GM18517 (cell line): ENCODE data around the gene EEIG1.

Experiments
- ATAC-seq: cut with Tn5 transposase; IDR thresholded peaks from one replicate; pipeline ENCODE4 v1.9.1; 2021; ENCODE audit warnings: mild to moderate bottlenecking, moderate library complexity; ENCODE audit not compliant: unreplicated experiment

The EEIG1 gene

DNA sequence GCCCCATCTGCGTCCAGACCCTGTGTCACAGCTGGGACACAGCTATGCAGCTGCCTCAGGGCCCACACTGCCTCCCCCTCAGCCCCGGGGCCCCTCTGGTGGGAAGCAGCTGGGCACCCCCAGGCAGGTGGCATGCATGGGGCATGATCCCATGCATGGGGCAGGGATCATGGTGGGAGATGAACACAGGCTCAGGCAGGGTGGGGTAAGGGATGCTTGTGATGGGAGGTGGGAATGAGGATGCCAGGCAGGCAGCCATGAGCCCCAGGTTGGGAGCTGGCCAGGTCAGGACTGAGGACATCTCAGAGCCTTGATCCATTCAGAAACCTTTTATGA is 19.7 kb downstream of the EEIG1 start:
- no peak for ATAC-seq

DNA sequence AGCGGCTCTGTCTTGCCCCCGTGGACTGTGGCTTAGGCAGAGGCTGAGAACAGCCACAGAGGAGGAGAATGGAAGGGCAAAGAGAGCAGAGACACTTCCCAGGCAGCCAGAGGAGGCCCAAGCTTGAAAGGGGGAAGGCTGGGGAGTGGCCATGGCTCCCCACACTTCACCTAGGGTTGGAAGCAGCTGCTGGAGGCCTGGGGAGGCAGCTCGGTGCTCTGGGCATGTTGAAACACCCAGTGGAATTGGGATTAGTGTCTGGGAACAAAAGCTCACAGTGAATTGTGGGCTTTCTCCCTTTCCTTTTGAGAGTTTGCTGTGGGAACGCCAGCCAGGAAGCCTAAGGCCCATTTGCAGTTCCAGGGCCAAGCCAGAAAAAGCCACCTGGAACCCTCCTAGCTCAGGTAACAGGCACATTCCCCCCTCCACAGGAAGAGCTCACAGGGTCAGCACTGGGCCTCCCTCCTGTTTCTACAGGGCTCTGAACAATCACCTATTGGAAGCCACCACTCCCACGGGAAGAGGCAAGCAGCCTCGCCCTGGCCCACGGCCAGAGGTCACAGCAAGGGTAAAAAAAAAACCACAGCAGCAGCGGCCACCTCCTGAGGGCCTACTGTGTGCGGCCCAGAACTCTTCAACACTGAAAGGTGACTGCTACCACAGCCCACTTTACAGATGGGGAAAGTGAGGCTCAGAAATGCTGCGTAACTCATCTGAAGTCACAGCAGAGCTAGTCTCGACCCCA is 20.2 kb downstream of the EEIG1 start:
- ATAC-seq: no peak

DNA sequence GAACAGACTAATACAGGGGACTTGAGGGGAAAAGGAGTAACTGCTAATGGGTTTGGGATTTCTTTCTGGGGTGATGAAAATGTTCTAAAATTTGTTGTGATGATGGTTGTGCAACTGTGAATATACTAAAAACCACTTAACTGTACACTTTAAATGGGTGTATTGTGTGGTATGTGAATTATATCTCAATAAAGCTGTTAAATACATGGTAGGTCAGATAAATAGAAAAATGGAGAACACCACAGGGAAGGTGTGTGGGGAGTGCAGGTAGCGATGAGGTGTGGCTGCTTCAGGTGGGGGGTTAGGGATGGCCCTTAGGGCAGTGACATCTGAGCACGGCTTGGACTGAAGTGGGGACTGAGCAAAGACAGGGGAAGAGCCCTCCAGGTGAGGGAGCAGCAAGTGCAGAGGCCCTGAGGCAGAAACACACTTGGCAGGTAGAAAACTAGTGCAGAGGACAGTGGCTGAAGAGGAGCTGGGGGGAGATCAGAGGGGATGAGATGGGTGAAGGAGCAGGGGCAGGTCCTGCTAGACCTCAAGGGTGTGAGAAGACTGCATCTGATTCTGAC is 20.9 kb downstream of the EEIG1 start:
- ATAC-seq: no peak

DNA sequence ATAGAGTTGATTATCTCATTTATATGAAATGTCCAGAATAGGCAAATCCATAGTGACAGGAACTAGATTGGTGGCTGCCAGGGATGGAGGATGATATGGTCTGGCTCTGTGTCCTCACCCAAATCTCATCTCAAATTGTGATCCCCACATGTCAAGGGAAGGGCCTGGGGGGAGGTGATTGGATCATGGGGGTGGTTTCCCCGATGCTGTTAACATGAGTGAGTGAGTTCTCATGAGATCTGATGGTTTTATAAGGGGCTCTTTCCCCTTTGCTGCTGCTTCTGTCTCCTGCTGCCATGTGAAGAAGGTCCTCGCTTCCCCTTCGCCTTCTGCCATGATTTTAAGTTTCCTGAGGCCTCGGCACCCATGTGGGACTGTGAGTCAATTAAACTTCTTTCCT is 21.4 kb downstream of the EEIG1 start:
- no peak for ATAC-seq

DNA sequence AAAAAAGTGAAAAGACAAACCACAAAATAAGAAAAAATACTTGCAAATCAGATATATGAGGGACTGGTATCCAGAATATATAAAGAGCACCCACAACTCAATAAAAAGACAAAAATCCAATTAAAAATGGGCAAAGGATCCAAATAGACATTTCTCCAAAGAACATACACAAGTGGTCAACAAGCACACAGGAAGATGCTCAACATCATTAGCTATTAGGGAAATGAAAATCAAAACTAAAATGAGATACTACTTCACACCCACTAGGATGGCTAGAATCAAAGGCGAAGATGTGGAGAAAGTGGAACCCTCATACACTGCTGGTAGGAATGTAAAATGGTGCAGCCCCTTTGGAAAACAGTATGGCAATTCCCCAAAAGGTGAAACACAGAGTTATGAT is 22.1 kb downstream of the EEIG1 start:
- ATAC-seq: no peak

DNA sequence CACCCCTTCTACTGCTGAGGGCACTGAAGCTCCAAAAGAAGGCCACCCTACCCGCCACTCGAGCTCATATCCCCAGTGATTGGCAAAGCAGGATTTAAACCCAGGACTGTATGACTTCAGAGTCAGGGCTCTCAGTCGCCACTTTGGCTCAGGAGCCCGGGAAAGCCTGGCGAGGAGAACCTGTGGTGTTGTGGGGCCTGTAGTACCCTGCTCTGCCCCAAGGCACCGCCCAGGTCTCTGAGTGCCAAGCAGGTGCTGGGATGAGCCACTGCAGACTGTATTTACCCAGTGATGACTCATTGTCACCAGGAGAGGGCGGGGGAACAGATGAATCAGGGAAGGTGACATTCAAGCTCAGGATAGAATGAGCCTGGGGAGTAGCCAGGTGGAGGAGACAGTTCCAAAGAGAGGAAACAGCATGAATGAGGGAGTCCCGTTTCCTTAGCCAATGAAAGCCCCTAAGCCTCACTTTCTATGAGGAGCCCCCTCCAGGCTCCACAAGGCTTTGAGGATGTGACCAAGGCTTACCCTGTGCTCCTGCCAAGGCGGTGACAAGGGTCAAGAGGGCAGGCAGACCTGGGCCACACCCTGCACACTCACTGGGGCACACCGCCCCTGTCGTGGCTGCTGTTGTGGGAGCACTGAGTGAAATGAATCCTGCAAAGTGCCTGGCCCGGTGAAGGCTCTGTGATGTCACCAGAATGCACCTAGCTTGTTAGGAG is 25.3 kb downstream of the EEIG1 start:
- ATAC-seq: no peak

DNA sequence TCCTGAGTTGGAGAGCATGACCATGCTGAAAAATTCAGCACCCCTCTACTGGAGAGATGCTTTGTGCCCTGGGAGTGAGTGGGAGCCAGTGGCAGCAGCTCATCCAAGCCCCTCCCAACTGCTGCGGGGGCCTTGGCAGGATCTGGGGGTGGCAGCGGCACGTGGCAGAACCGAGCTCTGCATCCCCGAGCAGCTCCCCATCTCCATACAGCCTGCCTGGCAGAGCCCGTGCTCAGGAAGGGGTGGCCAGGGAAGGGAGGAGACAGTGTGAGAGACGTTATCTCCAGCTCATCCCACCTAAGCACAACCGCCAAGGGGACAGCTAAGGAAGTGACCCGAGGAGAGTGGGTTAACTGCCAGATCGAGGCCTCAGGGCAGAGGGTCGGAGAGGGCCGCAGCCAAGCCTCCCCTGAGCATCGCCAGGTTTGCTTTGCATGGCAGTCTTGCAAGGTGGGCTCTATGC is 25.9 kb downstream of the EEIG1 start:
- ATAC-seq: no peak

DNA sequence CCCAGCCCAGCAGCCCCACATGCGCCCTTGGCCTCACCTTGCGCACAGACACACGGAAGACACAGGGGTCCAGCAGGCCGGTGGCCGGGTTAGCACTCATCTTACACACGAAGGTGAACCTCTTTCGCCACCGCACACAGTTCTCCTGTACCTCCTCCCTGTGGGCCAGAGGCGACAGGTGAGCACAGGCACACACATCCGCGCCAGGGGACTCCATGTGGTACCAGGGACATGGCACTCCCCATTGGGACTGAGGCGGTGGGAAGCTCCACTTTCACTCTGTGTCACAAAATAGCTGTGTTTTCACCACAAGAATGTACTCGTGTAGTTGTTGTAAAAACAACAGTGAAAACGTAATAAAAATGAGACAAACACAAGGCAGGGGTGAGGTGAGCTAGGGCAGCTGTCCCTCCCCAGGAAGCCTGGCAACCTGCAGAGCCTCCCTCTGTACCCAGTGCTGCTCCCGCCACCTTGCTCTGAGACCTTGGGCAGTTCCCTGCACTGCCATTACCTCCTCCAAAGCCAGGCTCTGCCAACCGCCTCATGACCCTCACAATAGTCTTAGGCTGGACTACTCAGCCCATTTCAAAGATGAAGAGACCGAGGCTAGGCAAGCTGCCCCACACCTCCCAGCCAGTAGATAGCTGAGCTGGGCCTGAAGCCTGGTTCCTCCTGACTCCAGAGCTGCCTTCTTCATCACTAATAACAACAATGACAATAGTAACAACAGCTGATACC is 26.9 kb downstream of the EEIG1 start:
- no peak for ATAC-seq

DNA sequence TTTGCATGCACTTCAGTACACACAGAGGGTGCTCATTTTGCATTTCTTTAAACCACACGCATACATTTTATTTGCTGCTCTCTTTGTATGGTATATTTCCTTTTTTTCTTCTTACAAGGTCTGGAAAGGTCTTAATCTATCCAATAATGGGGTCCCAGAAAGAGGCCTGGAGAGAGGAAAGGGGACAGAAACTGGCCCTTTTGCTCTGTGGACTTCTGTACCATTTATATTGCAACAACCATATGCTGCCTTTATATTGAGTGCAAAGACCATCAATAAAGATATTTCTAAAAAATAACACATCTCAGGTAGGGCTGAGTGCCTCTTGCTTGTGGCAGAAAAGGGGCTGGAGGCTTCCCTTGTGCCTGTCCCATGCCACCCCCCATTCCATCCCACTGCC is 27.6 kb downstream of the EEIG1 start:
- no peak for ATAC-seq

DNA sequence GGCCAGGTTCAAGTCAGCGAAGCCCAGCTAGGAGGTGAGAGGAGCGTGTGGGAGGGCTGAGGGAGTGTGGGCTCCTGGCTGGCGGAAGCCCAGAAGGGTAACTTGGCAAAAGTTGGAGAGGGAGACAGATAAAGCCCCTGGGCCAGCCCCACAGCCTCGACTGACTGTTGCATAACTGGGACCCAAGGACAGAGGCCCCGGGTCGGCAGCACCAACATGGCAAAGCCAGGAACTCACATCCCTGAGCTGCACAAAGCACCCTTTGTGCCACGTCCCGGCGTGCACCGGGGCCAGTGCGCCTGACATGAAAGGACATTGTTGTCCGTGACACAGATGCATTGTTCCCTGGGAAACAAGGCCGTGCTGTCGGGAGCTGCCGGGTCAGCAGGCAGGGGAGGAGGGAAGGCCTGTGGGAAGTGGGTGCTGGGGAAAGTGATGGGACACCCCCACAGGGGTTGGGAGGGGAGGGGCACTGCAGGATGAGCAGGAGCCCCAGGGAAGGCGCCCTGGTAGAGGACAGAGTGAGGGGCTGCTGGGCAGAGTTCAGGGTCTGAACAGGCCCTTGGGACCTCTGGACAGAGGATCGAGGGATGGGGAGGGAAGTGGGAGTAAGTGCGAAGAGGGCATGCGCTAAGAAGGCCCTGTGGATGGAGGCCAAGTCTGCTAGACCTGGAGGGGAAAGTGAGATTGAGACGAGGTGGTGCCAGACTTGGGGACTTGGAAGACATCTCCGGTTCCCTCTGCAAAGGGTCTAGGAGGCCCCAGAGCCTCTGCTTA is 30.1 kb downstream of the EEIG1 start:
- ATAC-seq: no peak

DNA sequence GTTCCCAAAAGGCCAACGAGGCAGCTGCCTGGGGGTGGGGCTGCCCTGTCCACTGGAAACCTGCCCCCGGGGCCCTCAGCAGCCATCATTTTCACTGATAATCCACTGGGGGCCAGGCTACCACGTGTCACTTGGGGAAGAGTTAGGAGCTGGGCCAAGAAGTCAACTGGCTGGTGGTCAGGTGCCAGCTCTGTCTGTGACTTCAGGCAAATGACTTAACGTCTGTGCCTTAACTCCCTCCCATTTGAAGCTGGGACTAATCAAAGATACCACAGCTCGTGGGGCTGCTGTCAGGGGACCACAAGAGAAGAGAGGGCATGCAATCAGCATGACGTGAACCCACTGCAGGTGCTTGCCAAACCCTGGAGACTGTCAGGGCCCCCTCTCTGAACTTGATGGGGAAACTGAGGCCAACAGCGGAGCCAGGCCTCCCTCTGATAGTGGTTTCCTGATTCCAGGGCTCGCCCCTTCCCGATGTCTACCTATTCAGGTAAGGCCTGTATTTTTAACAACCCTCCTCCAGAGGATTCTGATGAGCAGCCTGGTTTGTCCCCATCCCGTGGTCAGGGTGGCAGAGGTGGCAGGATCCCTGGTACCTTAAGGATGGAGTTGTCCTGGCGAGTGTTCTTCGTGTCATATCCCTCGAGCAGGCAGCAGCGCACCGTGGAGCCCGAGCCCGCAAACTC is 30.8 kb downstream of the EEIG1 start:
- no peak for ATAC-seq

DNA sequence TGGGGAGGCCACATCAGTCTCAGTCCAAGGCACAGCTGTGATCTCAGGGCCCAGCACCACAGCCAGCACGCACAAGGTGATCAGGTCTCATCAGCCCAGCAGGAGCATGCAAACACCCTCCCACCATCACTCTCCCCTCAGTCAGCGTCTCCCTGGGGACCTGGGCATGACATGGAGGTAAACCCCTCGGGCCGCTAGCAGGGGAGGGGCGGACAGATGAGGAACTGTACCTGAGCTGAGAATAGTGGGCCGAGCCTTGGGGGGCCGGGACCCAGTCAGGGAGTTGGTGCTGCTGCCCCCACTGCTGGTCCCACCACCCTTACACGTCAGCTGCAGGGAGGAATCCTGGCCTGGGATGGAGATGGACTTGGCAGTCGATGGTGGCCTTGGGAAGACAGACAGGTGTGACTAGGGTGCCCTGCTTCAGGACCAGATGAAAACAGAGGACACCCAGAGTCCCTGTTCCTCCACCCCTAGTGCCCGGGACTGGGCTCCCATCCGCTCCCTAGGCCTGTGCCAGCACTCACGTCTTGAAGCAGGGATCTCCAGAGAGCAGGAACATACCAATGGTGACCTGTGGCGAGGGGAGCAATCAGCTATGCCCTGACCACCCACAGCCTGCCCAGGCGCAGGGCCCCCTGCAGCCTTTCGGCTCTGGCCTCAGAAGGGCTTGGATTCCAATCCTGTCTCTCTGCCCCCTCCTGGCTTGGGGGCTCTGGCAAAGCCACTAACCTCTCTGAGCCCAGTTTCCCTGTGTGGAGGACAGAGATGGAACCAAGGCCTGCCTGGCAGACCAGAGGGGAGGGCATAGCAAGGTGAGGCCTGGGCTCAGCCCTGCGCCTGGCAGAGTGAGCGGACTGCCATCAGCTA is 32.7 kb downstream of the EEIG1 start:
- no peak for ATAC-seq

DNA sequence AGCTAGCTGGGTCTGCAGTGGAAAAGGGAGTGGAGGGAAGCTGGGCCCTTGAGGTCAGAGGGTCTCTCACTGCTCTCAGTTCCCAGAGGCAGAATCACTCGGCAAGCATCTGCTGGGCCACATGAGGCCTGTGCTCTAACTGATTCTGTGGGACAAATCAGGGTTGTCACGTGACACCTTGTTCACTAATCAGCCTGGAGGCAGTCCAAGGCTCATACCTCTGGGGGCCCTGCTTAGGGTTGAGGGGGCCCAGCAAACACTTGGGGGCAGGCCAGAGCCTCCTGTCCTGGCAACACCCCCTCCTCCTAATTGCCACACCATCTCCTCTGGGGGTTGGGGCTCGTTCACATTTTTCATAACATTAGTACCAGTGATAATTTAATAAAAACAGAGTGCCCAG is 34.1 kb downstream of the EEIG1 start:
- ATAC-seq: no peak

DNA sequence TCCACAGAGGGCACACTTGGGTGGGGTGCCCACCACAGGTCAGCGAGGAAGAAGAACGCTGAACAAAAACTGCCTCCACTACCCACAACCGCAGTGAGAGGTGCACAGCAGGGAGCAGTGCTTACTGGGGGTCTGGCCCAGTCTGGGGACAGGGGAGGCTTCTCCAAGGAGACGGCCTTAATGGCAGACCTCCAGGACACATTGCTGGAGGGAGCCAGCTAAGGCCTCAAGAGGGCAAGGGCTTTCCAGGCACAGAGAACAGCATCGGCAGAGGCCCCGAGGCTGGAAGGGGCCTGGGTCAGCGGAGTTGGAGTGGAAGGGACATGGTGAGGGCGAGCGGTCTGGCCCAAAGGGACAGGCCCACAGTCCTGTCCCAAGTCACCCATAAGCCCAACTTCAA is 34.8 kb downstream of the EEIG1 start:
- ATAC-seq: no peak

DNA sequence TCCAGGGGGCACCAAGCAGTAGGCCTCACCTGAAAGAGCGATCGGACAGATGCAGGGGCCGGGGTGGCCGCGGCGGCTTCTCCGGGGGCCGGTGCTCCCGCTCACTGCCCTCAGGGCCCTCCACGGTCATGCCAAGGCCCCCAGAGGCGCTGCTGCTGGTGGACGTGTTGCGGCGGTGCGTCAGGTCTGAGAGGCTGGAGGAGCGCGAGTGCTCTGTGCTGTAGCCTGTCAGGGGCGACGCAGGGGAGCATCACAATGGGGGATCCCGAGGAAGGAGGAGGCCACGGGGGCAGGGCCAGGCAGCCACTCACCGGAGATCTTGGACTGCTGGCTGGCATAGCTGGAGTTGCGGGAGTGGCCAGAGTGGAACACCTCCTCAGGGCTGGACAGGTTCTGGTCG is 35.5 kb downstream of the EEIG1 start:
- no peak for ATAC-seq

DNA sequence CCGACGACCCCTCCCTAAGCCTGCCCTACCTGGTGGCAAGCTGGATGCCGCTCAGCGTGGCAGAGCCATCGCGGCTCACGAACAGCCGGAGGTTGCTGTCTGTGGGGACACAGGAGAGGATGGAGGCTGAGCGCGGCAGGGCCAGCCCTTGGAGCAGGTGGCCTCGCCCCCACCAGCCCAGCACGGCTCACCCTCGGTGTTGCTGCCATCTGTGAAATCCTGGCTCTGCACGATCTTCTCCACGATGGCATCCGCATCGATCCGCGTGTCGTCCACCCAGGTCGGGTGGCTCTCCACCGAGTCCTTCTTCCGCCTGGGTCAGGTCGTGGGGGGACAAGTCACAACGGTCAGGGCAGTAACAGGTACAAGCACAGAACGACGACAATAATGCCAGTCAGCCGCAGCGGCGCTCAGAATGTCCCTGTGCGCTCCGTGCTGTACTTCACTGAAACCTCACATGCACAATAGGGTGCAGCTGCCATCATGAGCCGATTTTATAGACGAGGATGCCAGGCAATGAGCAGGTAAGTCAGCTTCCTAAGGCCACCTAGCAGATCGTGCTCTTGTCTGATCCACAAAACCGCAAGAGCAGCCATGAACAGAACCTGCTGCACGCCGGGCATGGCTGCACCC is 36.1 kb downstream of the EEIG1 start:
- ATAC-seq: no peak

DNA sequence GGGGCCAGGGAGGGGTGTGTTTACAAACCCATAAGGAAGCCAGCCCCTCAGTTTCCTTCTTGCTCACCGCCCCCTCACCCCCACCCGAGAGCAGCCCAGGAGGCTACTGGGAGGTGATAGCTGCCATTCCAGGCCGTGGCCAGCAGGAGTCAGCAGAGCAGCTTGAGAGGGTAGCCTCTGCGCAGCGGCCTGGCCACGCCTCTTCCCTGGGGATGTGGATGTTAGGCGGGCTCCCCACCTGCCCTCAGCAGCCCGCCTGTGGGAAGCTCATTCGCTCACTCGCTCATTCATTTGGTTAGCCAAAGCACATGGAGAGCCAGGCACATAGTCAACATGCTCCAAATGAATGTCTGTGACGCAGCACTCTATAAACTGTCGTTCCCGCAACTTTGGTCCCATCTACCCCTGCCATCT is 37.1 kb downstream of the EEIG1 start:
- no peak for ATAC-seq

DNA sequence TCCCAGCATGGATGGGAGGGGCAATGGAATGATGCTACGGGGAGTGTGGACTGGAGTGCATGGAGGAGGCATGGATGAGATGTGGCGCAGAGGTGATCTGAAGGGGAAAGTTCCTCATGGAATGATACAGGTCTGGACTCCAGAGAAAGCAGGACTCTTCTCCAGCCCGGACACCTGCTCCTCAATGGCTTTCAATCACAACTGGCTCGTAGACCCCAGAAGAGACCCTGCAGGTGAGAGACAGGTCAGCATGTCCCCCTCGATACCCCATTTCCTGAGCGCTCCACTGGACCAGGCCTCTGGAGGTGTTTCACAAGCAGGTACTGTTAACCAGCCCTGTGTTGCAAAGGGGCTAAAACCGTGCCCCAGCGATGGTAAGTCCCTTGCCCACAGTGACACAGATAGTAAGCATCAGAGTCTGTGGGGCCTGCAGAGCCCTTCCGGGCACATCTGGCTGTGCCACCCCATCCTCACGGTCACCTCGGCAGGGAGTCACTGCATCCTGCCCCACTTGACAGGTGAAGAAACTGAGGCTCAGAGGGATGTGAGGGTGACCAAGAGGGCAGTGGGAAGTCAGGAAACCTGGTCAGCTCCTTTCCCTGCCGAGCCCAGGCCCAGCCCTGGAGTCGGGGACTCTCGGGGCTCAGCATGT is 37.7 kb downstream of the EEIG1 start:
- no peak for ATAC-seq
